Lower leg skin (tissue), 4 donors: ENCODE data around the gene TC2N. TPM values are rescaled to one million over a fixed set of nuclear protein-coding genes. Genes with fewer than 3 reads are reported as not detected.

ENCODE experiments used
- DNase-seq, 2 donors: peaks; one replicate each; pipeline ENCODE4 v3.0.0-alpha.2; 2019; ENCODE audit warnings: low spot score in 2 of 2
- H3K4me3 ChIP-seq: fragments of 200-600 bp; sonication (generic); 2 replicates; pipeline ENCODE4 v1.5.1; 2017; ENCODE audit warnings: mild to moderate bottlenecking, low read depth; ENCODE audit not compliant: poor library complexity, severe bottlenecking
- CTCF ChIP-seq, 3 donors: fragments of 450-650 bp; IDR thresholded peaks; one replicate each; pipeline ENCODE4 v1.5.1; 2016; ENCODE audit warnings: antibody characterized with exemption in 3 of 3, mild to moderate bottlenecking in 3 of 3, moderate library complexity in 2 of 3
- POLR2A ChIP-seq, 2 donors: fragments of 450-650 bp; IDR thresholded peaks; one replicate each; pipeline ENCODE4 v1.6.1; 2016 to 2017; ENCODE audit warnings: antibody characterized with exemption in 2 of 2, mild to moderate bottlenecking in 1 of 2, moderate library complexity in 1 of 2
- WGBS, 2 donors: methylation state at CpG; one replicate each; pipeline ENCODE4 v1.1.5; 2018; 5-methylcytosine and 5-hydroxymethylcytosine counted together
- intact Hi-C: fragments of 100-400 bp; cut with DNase I; formaldehyde crosslinking; loops from one replicate; pipeline ENCODE4 v1.15.0; 2023; ENCODE audit warnings: low total_unique reads
- total RNA-seq, 4 donors: library from RNA; depleted of rRNA; stranded (reverse); fragments of >200 nt; gene quantifications; one replicate each; pipeline ENCODE4 v1.1.0, GENCODE V29; 2016

Gene TC2N
- total RNA-seq, 4 donors from 2014 or later = 31.6 to 40.9 (median 35.9) TPM

GRCh38 chr14:91904956-91905645 lies 37.8 kb upstream of the TC2N start:
- WGBS, 2 donors = 74 to 77% methylated on average over 9 of the region's 9 CpGs
- TF ChIP-seq POLR2A (IDR thresholded peaks at IDR 0.05) = no peak
- TF ChIP-seq CTCF (IDR thresholded peaks at IDR 0.05) = no peak
- no peak for DNase-seq
- no peak overlapping the region for H3K4me3 ChIP-seq
- intact Hi-C loops = no loop called here

GRCh38 chr14:91904483-91904882 lies 37.1 kb upstream of the TC2N start:
- intact Hi-C loops = no loop called here
- no peak for DNase-seq
- 87 to 88% methylated on average over 8 of the region's 8 CpGs for WGBS, 2 donors
- TF ChIP-seq POLR2A (IDR thresholded peaks at IDR 0.05) (no peak), CTCF (IDR thresholded peaks at IDR 0.05) (no peak)
- no peak overlapping the region for H3K4me3 ChIP-seq

- WGBS, 2 donors = 53% methylated on average over 2 of the region's 2 CpGs
- TF ChIP-seq CTCF (IDR thresholded peaks at IDR 0.05) (no peak), POLR2A (IDR thresholded peaks at IDR 0.05) (no peak)
- intact Hi-C loops = no loop called here
- no peak overlapping the region for H3K4me3 ChIP-seq
- no peak for DNase-seq
Measured at GRCh38 chr14:91903070-91903469, 35.7 kb upstream of the TC2N start.

GRCh38 chr14:91902336-91902735 lies 35.0 kb upstream of the TC2N start:
- no peak overlapping the region for H3K4me3 ChIP-seq
- intact Hi-C loops = no loop called here
- TF ChIP-seq POLR2A (IDR thresholded peaks at IDR 0.05) (no peak), CTCF (IDR thresholded peaks at IDR 0.05) (no peak)
- 69 to 73% methylated on average over 3 of the region's 3 CpGs for WGBS, 2 donors
- no peak for DNase-seq

- intact Hi-C loops = no loop called here
- DNase-seq = peak in 1 of 2 donors; percentile 60
- TF ChIP-seq CTCF (IDR thresholded peaks at IDR 0.05) (no peak), POLR2A (IDR thresholded peaks at IDR 0.05) (no peak)
- WGBS, 2 donors = 59 to 61% methylated on average over 9 of the region's 9 CpGs
- H3K4me3 ChIP-seq = no peak overlapping the region
Measured at GRCh38 chr14:91901449-91902226, 34.3 kb upstream of the TC2N start.
